Activated naive CD8-positive, alpha-beta T cell (primary cell): ENCODE measurements around the gene SCRT2.

Source experiments
- H3K27ac Mint-ChIP-seq: one replicate; pipeline ENCODE4 v1.8.0; 2021; ENCODE audit warnings: mixed read lengths
- H3K27me3 Mint-ChIP-seq: one replicate; pipeline ENCODE4 v1.8.0; 2021; ENCODE audit warnings: mixed read lengths
- H3K36me3 Mint-ChIP-seq: one replicate; pipeline ENCODE4 v1.8.0; 2021; ENCODE audit warnings: mixed read lengths
- H3K4me1 Mint-ChIP-seq: one replicate; pipeline ENCODE4 v1.8.0; 2021; ENCODE audit warnings: low read depth, mixed read lengths
- H3K4me3 Mint-ChIP-seq: one replicate; pipeline ENCODE4 v1.8.0; 2021; ENCODE audit warnings: mild to moderate bottlenecking, mixed read lengths
- H3K9me3 Mint-ChIP-seq: one replicate; pipeline ENCODE4 v1.8.0; 2021; ENCODE audit warnings: low read depth, mixed read lengths

SCRT2 gene

GRCh38 chr20:655726-656624, 19.6 kb downstream of the SCRT2 start:
- Mint-ChIP-seq H3K4me3 (no peak overlapping the region), H3K4me1 (peaks cover 27% of the 10 kb centered on the region), H3K27ac (no peak overlapping the region), H3K9me3 (no peaks in the 10 kb centered on the region), H3K36me3 (peaks cover 2% of the 10 kb centered on the region), H3K27me3 (peaks cover 15% of the 10 kb centered on the region)

DNA sequence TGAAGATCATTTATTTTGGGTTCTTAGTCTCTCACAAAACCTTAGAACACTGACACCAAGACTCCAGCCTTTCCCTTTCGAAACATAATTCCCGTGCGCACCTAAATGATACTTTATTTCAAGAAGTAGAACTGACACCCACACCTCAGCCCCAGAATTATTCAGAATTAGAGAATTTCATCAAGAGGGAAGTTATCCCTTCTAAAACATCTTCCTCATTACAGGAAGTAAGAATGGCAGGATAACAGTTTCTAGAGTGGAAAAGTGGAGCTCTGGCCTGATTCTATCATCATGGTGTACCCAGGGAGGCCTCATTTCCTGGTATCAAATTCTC, 21.2 kb downstream of the SCRT2 start:
- peak overlapping the region; percentile 72 for H3K27ac Mint-ChIP-seq
- no peaks in the 10 kb centered on the region for H3K9me3 Mint-ChIP-seq

DNA sequence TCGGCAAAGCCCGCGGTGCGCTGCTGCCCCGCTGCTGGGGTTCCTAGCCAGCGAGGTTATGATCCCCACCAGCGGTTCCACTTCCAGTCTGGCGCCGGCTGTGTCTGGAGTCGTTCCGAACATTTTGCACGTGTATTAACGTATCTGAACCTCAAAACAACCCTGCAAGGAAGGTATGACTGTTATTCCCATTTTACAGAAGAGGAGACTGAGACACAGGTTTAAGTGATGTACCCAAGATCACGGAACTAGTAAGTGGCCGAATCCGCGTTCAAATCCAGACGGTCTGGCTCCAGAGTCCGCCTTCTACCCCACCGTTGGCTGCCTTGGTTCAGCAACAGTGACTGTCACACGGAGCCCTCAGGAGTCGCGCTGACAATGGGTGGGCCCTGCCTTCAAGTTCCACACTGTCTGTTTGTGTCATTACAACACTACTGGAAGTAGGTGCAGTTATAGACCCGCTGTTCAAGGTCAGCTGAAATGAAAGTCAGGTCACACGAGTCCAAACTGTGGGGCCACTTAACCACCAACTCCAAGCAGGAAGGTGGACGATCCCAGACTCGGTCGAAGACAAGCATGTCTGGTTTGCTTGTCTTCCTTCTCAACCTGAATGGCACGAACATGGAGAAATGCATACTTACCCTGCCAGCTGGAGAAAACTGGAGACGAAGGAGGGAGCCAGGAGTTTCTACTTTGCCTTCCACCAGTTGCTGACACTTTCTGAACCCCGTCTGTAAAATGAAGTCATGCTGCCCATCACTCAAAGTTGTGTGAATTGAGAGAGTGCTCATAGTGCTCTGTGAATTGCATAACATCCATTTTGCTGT, 21.8 kb downstream of the SCRT2 start:
- H3K27ac Mint-ChIP-seq = peak overlapping the region; percentile 83
- no peaks in the 10 kb centered on the region for H3K9me3 Mint-ChIP-seq
- peaks cover 10% of the 10 kb centered on the region for H3K27me3 Mint-ChIP-seq
- H3K4me3 Mint-ChIP-seq = peak overlapping the region; percentile 87
- peaks cover 3% of the 10 kb centered on the region for H3K36me3 Mint-ChIP-seq
- peaks cover 27% of the 10 kb centered on the region for H3K4me1 Mint-ChIP-seq

More for the DNA sequence above, 21.2 kb downstream of the SCRT2 start:
- H3K4me3 Mint-ChIP-seq = peak overlapping the region; percentile 87
- peaks cover 27% of the 10 kb centered on the region for H3K4me1 Mint-ChIP-seq
- peaks cover 2% of the 10 kb centered on the region for H3K36me3 Mint-ChIP-seq
- peaks cover 10% of the 10 kb centered on the region for H3K27me3 Mint-ChIP-seq

DNA sequence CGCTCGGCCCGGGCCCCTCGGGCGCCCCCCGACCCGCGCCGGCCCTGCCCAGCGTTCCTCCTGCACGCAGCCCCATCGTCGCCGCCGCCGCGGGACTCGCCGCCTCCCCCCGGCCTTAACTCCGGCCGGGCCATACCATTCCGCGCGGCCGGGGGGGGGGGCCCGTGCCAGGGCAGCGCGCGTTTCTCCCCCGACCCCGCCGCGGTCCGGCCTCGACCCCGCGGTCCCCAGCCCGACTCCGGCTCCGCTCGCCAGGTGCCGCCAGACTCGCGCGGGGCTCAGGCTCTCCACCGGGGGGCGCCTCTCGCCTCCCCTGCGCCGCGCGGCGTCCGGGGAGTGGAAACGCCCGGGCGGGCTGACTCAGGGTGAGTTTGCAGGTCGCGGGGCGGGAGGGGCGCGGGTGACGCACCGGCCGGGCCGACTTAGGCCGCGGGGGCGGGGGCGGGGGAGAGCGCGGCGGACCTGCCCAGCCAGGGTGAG, 22.5 kb downstream of the SCRT2 start, which contains the start of gene SRXN1:
SRXN1 (minus strand) TSS at position 91 of the 480 bp plus-strand sequence; CDS start at position 76, 15 bp downstream.
- H3K36me3 Mint-ChIP-seq = peaks cover 4% of the 10 kb centered on the region
- no peaks in the 10 kb centered on the region for H3K9me3 Mint-ChIP-seq
- H3K4me3 Mint-ChIP-seq = peak within 1 kb of the TSS; percentile 89
- peak within 1 kb of the TSS; percentile 83 for H3K27ac Mint-ChIP-seq
- H3K27me3 Mint-ChIP-seq = peaks cover 10% of the 10 kb centered on the region
- peaks cover 27% of the 10 kb centered on the region for H3K4me1 Mint-ChIP-seq

GRCh38 chr20:652615-653109, 22.9 kb downstream of the SCRT2 start:
- Mint-ChIP-seq H3K4me1 (peaks cover 27% of the 10 kb centered on the region), H3K9me3 (no peaks in the 10 kb centered on the region), H3K27ac (peak overlapping the region; percentile 83), H3K4me3 (peak overlapping the region; percentile 89), H3K27me3 (peaks cover 7% of the 10 kb centered on the region), H3K36me3 (peaks cover 8% of the 10 kb centered on the region)

DNA sequence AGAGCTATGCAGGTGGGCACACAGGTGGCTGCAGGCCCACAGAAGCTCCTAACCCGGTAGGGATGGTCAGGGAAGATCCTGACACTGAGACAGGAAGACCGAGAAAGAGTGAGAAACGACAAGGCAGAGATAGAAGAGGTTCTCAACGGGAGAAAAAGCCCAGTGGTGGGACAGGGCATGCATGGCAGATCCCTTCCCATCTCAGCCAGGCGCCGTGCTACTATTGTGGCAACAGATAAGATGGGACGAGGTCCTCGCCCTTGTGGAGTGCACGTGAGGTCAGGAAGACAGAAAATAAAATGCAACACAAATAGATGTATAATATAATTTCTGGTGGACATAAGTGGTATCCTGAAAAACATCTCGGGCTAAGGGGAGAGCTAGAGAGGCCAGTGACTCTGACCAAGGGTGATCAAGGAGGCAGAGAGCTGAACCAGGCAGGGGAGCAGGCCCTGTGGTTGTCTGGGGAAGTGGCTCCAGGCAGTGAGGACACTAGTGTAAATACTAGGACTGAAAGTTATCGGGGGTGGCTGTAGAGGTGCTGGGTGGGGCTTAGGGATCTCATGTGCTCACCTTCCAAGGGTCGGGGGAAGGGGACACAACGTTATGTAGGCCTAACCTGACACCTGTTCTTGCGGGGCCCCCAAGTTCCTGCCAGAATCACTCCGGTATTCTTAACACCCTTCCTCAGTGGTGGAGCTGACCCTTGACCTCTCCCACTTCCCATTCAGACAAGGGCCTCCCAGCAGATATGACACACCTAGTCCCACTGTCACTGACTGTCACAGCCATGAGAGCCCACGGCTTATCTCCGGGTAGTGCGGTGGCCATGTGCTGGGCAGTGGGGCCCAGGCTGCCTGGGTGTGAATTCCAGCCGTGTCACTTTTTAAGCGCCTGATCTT, 23.6 kb downstream of the SCRT2 start:
- Mint-ChIP-seq H3K36me3 (peaks cover 8% of the 10 kb centered on the region), H3K27me3 (peaks cover 5% of the 10 kb centered on the region), H3K27ac (peak overlapping the region; percentile 83), H3K4me1 (peaks cover 27% of the 10 kb centered on the region), H3K4me3 (peak overlapping the region; percentile 89), H3K9me3 (no peaks in the 10 kb centered on the region)

- H3K27ac Mint-ChIP-seq = peak overlapping the region; percentile 54
- H3K4me3 Mint-ChIP-seq = peak overlapping the region; percentile 89
- peaks cover 5% of the 10 kb centered on the region for H3K27me3 Mint-ChIP-seq
- H3K36me3 Mint-ChIP-seq = peaks cover 8% of the 10 kb centered on the region
- H3K9me3 Mint-ChIP-seq = no peaks in the 10 kb centered on the region
- peaks cover 27% of the 10 kb centered on the region for H3K4me1 Mint-ChIP-seq
Measured at GRCh38 chr20:650954-651353, 24.6 kb downstream of the SCRT2 start.

DNA sequence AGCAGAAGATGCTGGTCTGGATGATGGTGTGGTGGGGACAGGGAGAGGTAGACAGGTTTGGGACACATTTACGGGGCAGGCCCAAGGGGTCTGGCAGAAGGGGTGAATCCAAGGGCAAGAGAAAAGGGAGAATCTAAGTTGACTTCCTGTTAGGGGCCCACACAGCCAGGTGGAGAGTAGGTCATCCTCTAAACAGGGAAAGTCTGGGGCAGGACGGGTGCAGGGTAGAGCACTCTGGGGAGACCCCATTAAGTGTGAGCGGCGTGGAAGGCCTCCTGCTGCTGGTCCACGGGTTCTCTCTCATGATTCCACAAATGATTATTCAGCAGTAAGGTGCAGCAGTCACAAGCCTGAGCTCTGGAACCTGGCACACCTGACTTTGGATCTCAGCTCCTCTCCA, 25.3 kb downstream of the SCRT2 start:
- Mint-ChIP-seq H3K4me3 (peak overlapping the region; percentile 89), H3K4me1 (peaks cover 27% of the 10 kb centered on the region), H3K9me3 (no peaks in the 10 kb centered on the region), H3K36me3 (peaks cover 8% of the 10 kb centered on the region), H3K27me3 (peaks cover 2% of the 10 kb centered on the region), H3K27ac (no peak overlapping the region)

DNA sequence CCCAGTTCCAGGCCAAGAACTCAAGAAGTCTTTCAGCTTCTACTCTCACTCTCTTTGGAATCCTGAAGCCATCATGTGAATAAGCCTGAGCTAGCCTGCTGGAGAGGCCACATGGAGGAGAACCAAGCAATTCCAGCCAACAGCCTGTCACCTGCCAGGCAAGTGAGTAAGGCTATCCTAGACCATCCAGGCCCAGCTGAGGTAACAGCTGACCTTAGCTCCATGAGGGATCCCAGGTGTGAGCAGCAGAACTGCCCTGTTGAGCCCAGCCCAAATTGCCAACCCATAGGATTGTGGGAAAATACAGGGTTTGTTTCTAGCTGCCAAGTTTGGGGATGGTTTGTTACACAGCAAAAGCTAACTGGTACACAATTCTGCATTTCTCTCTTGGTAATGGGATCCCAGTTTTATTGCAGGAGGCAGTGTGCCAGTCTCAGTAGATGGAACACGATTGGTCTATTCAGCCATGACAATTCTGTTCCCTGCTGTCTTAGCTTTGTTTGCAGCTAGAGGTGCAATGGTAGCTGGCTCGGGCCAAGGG, 28.1 kb downstream of the SCRT2 start:
- Mint-ChIP-seq H3K4me3 (no peak overlapping the region), H3K27me3 (peaks cover 6% of the 10 kb centered on the region), H3K36me3 (peaks cover 8% of the 10 kb centered on the region), H3K9me3 (no peaks in the 10 kb centered on the region), H3K4me1 (peaks cover 17% of the 10 kb centered on the region), H3K27ac (no peak overlapping the region)

GRCh38 chr20:646868-647233, 28.8 kb downstream of the SCRT2 start:
- Mint-ChIP-seq H3K27ac (no peak overlapping the region), H3K4me1 (peaks cover 10% of the 10 kb centered on the region), H3K9me3 (no peaks in the 10 kb centered on the region), H3K4me3 (no peak overlapping the region), H3K36me3 (peaks cover 7% of the 10 kb centered on the region), H3K27me3 (peaks cover 6% of the 10 kb centered on the region)

GRCh38 chr20:646107-646867, 29.3 kb downstream of the SCRT2 start:
- Mint-ChIP-seq H3K36me3 (peaks cover 7% of the 10 kb centered on the region), H3K9me3 (no peaks in the 10 kb centered on the region), H3K4me3 (no peak overlapping the region), H3K4me1 (peaks cover 8% of the 10 kb centered on the region), H3K27me3 (peaks cover 6% of the 10 kb centered on the region), H3K27ac (no peak overlapping the region)

GRCh38 chr20:645318-646106, 30.1 kb downstream of the SCRT2 start:
- Mint-ChIP-seq H3K36me3 (peaks cover 7% of the 10 kb centered on the region), H3K9me3 (no peaks in the 10 kb centered on the region), H3K4me3 (no peak overlapping the region), H3K27me3 (peaks cover 6% of the 10 kb centered on the region), H3K27ac (no peak overlapping the region), H3K4me1 (peaks cover 8% of the 10 kb centered on the region)
